HepG2 (cell line): Measurements from ENCODE around the gene TMEM151A. TPM values are rescaled to one million over a fixed set of nuclear protein-coding genes. Genes with fewer than 3 reads are reported as not detected.
A peak's percentile ranks its signal among the peaks of the same experiment; 100 is the strongest.

Experiments used
- FOXA1 ChIP-seq, 2 experiments: fragments of 450-650 bp in 1 of 2; sonication (generic) in 1 of 2; formaldehyde crosslinking in 1 of 2; IDR thresholded peaks; 2 replicates each; pipeline versions ENCODE4 v1.4.0 to v1.6.1; 2016 to 2020; ENCODE audit warnings: missing genetic modification reagents in 1 of 2
- KAT8 ChIP-seq: IDR thresholded peaks from 2 replicates; pipeline ENCODE4 v1.6.1; 2016; ENCODE audit warnings: missing genetic modification reagents, missing compliant biosample characterization
- KDM1A ChIP-seq: IDR thresholded peaks from 2 replicates; pipeline ENCODE4 v1.6.1; 2016; ENCODE audit warnings: missing compliant biosample characterization
- MXD4 ChIP-seq: IDR thresholded peaks from 2 replicates; pipeline ENCODE4 v1.6.1; 2016; ENCODE audit warnings: mild to moderate bottlenecking, missing biosample characterization, missing genetic modification reagents
- NR2F6 ChIP-seq, 2 experiments: IDR thresholded peaks; 2 replicates each; pipeline ENCODE4 v1.6.1; 2016; ENCODE audit warnings: antibody characterized with exemption in 1 of 2, mild to moderate bottlenecking in 1 of 2
- POLR2AphosphoS5 ChIP-seq: IDR thresholded peaks from 2 replicates; pipeline ENCODE4 v1.6.1; 2012; ENCODE audit warnings: low read depth, low read length
- THAP11 ChIP-seq: IDR thresholded peaks from 2 replicates; pipeline ENCODE4 v1.6.1; 2016; ENCODE audit warnings: missing biosample characterization, missing genetic modification reagents
- ZNF709 ChIP-seq: sonication (generic); formaldehyde crosslinking; IDR thresholded peaks from 2 replicates; pipeline ENCODE4 v1.5.0; 2020; ENCODE audit warnings: mild to moderate bottlenecking, missing genetic modification reagents
- ZSCAN25 ChIP-seq: sonication (generic); formaldehyde crosslinking; IDR thresholded peaks from 2 replicates; pipeline ENCODE4 v1.8.0; 2022; ENCODE audit warnings: mild to moderate bottlenecking, missing genetic modification reagents
- polyA plus RNA-seq, 8 experiments: library from polyadenylated mRNA; depleted of rRNA in 3 of 8; stranded (reverse) in 7 of 8; unstranded in 1 of 8; fragments of >200 nt; fragmentation: Illumina TruSeq in 4 of 8; extraction: Trizol in 4 of 8; gene quantifications; 2 replicates each; pipeline versions ENCODE4 v1.2.1 to v1.2.3, GENCODE V29; 2011 to 2016; ENCODE audit warnings: low read depth in 4 of 8, missing spikeins in 1 of 8, mixed read lengths in 1 of 8; ENCODE audit not compliant: insufficient read depth in 1 of 8
- total RNA-seq, 5 experiments: library from RNA; depleted of rRNA; stranded (reverse); fragments of >200 nt; fragmentation: Illumina TruSeq; extraction: Trizol; gene quantifications; 2 replicates each; pipeline ENCODE4 v1.2.3, GENCODE V29; 2016; ENCODE audit warnings: low read depth in 1 of 5
- TF ChIP-seq, protein P1 (sequence below): IDR thresholded peaks from 2 replicates; pipeline ENCODE4 v1.6.1; 2016; ENCODE audit warnings: low read depth, borderline replicate concordance
- TF ChIP-seq, protein P2 (sequence below): sonication (generic); formaldehyde crosslinking; IDR thresholded peaks from 2 replicates; pipeline ENCODE4; 2020; ENCODE audit warnings: missing genetic modification reagents, mild to moderate bottlenecking, borderline replicate concordance
- TF ChIP-seq, protein P3 (sequence below): sonication (generic); formaldehyde crosslinking; IDR thresholded peaks from 2 replicates; pipeline ENCODE4 v1.5.1; 2020; ENCODE audit warnings: missing genetic modification reagents, mild to moderate bottlenecking, borderline replicate concordance
- TF ChIP-seq, protein P4 (sequence below): sonication (generic); formaldehyde crosslinking; IDR thresholded peaks from 2 replicates; pipeline ENCODE4 v1.5.1; 2020; ENCODE audit warnings: mild to moderate bottlenecking, moderate library complexity, missing genetic modification reagents

The TMEM151A gene
- total and polyA plus RNA-seq, 2 of the 13 experiments (the other 11 are each of a cell fraction or from before 2014, with no cell fraction given): 0.18 to 0.33 TPM

DNA sequence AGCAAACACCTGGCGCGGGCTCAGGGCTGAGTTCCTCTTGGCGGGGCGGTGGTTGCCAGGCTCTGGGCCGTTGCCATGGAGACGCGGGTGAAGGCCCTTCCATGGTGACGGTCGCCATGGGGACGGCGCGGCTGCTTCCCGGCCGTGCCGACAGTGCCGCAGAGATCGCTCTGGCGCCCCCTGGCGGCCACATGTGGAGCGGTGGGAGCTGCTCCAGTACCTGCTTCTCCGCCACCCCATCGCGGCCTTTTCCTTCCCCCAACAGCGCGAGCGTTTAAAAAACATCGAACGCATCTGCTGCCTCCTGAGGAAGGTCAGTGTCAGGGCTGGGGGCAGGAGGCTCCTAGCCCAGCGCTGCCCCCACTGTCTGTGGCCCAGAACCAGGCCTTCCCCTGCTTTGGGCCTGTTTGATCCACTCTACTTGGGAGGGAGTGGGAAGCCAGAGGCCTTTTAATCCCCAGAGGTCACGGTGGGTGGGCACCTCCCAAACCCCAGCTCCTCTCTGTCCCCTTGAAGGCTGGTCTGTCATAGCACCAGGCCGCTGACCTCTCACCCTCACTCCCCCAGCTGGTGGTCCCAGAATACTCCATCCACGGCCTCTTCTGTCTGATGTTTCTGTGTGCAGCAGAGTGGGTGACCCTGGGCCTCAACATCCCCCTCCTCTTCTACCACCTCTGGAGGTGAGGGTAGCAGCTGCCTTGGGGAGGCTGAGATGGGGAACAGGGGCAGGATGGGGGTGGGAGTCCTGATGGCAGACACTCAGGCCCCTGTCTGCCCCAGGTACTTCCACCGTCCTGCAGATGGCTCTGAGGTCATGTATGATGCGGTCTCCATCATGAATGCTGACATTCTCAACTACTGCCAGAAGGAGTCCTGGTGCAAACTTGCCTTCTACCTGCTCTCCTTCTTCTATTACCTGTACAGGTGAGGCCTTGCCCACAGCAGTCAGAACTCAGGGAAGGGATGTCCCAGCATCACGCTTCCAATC lies 8.9 kb upstream of the TMEM151A start (continued):
- TF ChIP-seq THAP11 (peak; percentile 78), FOXA1 (IDR thresholded peaks at IDR 0.05) (no peak), FOXA1 (CRISPR knock-in tag; IDR thresholded peaks at IDR 0.05) (0 out of 2 replicates have a peak, but pooled peaks have one; percentile 9), ZSCAN25 (CRISPR knock-in tag) (no peak), KDM1A (CRISPR knock-in tag) (no peak), POLR2AphosphoS5 (peak; percentile 50), KAT8 (CRISPR knock-in tag) (peak; percentile 46; the same call in 1 of the 2 replicates), MXD4 (peak; percentile 90), ZNF709 (no peak), NR2F6 (IDR thresholded peaks at IDR 0.05) (no peak), NR2F6 (CRISPR knock-in tag; IDR thresholded peaks at IDR 0.05) (peak; percentile 55; the same call in 1 of the 2 replicates)
- TF ChIP-seq, protein P1, sequence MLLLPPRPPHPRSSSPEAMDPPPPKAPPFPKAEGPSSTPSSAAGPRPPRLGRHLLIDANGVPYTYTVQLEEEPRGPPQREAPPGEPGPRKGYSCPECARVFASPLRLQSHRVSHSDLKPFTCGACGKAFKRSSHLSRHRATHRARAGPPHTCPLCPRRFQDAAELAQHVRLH: 0 out of 2 replicates have a peak, but pooled peaks have one; percentile 41
- TF ChIP-seq, protein P2, sequence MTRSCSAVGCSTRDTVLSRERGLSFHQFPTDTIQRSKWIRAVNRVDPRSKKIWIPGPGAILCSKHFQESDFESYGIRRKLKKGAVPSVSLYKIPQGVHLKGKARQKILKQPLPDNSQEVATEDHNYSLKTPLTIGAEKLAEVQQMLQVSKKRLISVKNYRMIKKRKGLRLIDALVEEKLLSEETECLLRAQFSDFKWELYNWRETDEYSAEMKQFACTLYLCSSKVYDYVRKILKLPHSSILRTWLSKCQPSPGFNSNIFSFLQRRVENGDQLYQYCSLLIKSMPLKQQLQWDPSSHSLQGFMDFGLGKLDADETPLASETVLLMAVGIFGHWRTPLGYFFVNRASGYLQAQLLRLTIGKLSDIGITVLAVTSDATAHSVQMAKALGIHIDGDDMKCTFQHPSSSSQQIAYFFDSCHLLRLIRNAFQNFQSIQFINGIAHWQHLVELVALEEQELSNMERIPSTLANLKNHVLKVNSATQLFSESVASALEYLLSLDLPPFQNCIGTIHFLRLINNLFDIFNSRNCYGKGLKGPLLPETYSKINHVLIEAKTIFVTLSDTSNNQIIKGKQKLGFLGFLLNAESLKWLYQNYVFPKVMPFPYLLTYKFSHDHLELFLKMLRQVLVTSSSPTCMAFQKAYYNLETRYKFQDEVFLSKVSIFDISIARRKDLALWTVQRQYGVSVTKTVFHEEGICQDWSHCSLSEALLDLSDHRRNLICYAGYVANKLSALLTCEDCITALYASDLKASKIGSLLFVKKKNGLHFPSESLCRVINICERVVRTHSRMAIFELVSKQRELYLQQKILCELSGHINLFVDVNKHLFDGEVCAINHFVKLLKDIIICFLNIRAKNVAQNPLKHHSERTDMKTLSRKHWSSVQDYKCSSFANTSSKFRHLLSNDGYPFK (CRISPR knock-in tag): 0 out of 2 replicates have a peak, but pooled peaks have one; percentile 55
- TF ChIP-seq, protein P3, sequence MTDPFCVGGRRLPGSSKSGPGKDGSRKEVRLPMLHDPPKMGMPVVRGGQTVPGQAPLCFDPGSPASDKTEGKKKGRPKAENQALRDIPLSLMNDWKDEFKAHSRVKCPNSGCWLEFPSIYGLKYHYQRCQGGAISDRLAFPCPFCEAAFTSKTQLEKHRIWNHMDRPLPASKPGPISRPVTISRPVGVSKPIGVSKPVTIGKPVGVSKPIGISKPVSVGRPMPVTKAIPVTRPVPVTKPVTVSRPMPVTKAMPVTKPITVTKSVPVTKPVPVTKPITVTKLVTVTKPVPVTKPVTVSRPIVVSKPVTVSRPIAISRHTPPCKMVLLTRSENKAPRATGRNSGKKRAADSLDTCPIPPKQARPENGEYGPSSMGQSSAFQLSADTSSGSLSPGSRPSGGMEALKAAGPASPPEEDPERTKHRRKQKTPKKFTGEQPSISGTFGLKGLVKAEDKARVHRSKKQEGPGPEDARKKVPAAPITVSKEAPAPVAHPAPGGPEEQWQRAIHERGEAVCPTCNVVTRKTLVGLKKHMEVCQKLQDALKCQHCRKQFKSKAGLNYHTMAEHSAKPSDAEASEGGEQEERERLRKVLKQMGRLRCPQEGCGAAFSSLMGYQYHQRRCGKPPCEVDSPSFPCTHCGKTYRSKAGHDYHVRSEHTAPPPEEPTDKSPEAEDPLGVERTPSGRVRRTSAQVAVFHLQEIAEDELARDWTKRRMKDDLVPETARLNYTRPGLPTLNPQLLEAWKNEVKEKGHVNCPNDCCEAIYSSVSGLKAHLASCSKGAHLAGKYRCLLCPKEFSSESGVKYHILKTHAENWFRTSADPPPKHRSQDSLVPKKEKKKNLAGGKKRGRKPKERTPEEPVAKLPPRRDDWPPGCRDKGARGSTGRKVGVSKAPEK (CRISPR knock-in tag): 0 out of 2 replicates have a peak, but pooled peaks have one; percentile 46
- TF ChIP-seq, protein P4, sequence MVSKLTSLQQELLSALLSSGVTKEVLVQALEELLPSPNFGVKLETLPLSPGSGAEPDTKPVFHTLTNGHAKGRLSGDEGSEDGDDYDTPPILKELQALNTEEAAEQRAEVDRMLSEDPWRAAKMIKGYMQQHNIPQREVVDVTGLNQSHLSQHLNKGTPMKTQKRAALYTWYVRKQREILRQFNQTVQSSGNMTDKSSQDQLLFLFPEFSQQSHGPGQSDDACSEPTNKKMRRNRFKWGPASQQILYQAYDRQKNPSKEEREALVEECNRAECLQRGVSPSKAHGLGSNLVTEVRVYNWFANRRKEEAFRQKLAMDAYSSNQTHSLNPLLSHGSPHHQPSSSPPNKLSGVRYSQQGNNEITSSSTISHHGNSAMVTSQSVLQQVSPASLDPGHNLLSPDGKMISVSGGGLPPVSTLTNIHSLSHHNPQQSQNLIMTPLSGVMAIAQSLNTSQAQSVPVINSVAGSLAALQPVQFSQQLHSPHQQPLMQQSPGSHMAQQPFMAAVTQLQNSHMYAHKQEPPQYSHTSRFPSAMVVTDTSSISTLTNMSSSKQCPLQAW: peak; percentile 75
